Omental fat pad (tissue), 4 donors: Measurements from ENCODE around the gene TMCC1. TPM values are rescaled to one million over a fixed set of nuclear protein-coding genes. Genes with fewer than 3 reads are reported as not detected.
A peak's percentile ranks its signal among the peaks of the same experiment; 100 is the strongest.
"Not testable (repeated sequence)": the region's sequence is repeated elsewhere in the genome, so short reads cannot be mapped to it uniquely, and the experiment has no call there.

Experiments
- ATAC-seq: fragments of 150-250 bp; one replicate; pipeline ENCODE4 v1.9.1; 2016; ENCODE audit warnings: mild to moderate bottlenecking, moderate library complexity; ENCODE audit not compliant: low FRiP score
- DNase-seq: peaks from one replicate; pipeline ENCODE4 v3.0.0-alpha.2; 2019; ENCODE audit warnings: low spot score
- total RNA-seq, 4 donors: library from RNA; depleted of rRNA; stranded (reverse); fragments of >200 nt; gene quantifications; one replicate each; pipeline ENCODE4 v1.1.0, GENCODE V29; 2016
- TF ChIP-seq, protein P1 (sequence below), 3 donors: fragments of 450-650 bp; IDR thresholded peaks; one replicate each; pipeline ENCODE4 v1.5.1; 2016 to 2017; ENCODE audit warnings: antibody characterized with exemption in 3 of 3, mild to moderate bottlenecking in 3 of 3, moderate library complexity in 2 of 3

Gene TMCC1
- total RNA-seq, 4 donors from 2014 or later, result 14.6 to 33.5 (median 23.2) TPM

DNA sequence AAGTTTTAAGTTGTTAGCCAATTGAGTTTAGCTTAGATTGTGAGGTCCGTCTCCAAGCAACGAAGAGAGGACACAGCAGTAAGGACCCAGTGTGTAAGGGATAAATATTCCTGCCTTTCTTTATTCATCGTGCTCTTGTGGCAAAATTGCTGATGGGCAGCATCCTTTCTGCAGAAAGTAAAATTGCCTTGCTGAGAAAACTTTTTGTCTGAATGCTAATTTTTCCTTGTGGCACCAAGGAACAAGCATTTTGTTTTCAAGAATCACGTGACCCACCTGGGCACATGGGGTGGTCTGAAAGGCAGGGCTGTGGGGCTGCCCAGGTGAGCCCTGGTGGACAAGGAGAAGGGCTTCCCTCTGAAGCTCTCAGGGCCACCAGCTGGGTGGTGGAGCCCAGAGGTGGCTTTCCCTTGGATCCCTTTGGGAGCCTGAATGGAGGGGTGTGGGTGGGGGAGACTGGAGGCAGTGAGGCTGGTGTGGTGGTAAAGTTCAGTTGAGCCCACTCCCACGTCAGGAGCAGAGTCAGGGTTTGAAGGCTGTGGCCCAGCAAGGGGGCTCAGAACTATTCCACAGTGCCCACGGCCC, 24.0 kb upstream of the TMCC1 start:
- no peak for DNase-seq
- TF ChIP-seq, protein P1, sequence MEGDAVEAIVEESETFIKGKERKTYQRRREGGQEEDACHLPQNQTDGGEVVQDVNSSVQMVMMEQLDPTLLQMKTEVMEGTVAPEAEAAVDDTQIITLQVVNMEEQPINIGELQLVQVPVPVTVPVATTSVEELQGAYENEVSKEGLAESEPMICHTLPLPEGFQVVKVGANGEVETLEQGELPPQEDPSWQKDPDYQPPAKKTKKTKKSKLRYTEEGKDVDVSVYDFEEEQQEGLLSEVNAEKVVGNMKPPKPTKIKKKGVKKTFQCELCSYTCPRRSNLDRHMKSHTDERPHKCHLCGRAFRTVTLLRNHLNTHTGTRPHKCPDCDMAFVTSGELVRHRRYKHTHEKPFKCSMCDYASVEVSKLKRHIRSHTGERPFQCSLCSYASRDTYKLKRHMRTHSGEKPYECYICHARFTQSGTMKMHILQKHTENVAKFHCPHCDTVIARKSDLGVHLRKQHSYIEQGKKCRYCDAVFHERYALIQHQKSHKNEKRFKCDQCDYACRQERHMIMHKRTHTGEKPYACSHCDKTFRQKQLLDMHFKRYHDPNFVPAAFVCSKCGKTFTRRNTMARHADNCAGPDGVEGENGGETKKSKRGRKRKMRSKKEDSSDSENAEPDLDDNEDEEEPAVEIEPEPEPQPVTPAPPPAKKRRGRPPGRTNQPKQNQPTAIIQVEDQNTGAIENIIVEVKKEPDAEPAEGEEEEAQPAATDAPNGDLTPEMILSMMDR (IDR thresholded peaks at IDR 0.05), result no peak
- no peak for ATAC-seq

GRCh38 chr3:129913618-129914017, 20.1 kb upstream of the TMCC1 start:
- DNase-seq (no peak), ATAC-seq (no peak)
- TF ChIP-seq, protein P1 (IDR thresholded peaks at IDR 0.05), result no peak

- ATAC-seq, result no peak
Observed at GRCh38 chr3:129911261-129911861, 17.9 kb upstream of the TMCC1 start.

GRCh38 chr3:129909235-129909634, 15.7 kb upstream of the TMCC1 start:
- DNase-seq, result not testable (repeated sequence)

More at GRCh38 chr3:129911261-129911861, 17.9 kb upstream of the TMCC1 start:
- DNase-seq, result no peak
- TF ChIP-seq, protein P1 (IDR thresholded peaks at IDR 0.05), result no peak

GRCh38 chr3:129908417-129908816, 14.9 kb upstream of the TMCC1 start:
- DNase-seq (no peak), ATAC-seq (no peak)
- TF ChIP-seq, protein P1 (IDR thresholded peaks at IDR 0.05), result no peak

More at GRCh38 chr3:129909235-129909634, 15.7 kb upstream of the TMCC1 start:
- ATAC-seq, result not testable (repeated sequence)

DNA sequence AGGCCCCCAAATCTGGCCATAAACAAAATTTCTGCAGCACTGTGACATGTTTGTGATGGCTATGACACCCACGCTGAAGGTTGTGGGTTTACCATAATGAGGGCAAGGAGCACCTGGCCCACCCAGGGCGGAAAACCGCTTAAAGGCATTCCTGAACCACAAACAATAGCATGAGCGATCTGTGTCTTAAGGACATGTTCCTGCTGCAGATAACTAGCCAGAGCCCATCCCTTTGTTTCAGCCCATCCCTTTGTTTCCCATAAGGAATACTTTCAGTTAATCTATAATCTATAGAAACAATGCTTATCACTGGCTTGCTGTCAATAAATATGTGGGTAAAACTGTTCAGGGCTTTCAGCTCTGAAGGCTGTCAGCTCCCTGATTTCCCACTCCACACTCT, 7.8 kb upstream of the TMCC1 start:
- ATAC-seq, DNase-seq: not testable (repeated sequence)

DNA sequence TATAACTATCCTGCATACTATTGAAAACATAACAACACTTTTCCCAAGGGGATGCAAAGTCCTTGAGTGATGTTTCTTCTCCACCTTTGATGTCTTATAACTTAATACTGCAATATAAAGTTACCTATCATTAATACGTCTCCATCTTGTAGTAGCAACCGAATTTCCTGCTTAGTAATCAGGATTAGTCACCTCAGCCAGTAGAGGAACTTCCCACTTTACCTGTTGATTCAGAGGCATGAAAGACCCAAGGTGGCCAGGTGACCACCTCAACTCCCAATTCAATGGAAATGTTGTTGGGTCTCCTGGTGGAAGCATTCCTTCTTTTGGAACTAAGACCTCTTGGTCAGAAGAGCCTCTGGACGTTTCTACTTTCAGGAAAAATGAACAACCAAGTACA, 3.5 kb upstream of the TMCC1 start:
- no peak for ATAC-seq
- TF ChIP-seq, protein P1 (IDR thresholded peaks at IDR 0.05), result no peak
- DNase-seq, result no peak

- no peak for DNase-seq
- TF ChIP-seq, protein P1 (IDR thresholded peaks at IDR 0.05), result no peak
- ATAC-seq, result peak; percentile 86
Observed at GRCh38 chr3:129892857-129893580, 492 bp downstream of the TMCC1 start.
